PC-3 (cell line): Measurements from ENCODE around the gene TEX2. TPM values are rescaled to one million over a fixed set of nuclear protein-coding genes. Genes with fewer than 3 reads are reported as not detected.

Experiments
- ATAC-seq: fragments of 200-7000 bp; cut with Tn5 transposase; 2 replicates; pipeline ENCODE4 v1.9.1; 2020; ENCODE audit warnings: mild to moderate bottlenecking, moderate library complexity
- BruUV-seq: library from RNA; stranded (reverse); fragments of 400-500 nt; replicated peaks from 2 replicates; lab custom pipeline; 2021; lab: Mats Ljungman, UMichigan
- CTCF ChIA-PET: fragments of 300-600 bp; sonication (Branson Sonifier 250); formaldehyde crosslinking; loops from one replicate; lab custom pipeline; 2022; ENCODE audit warnings: antibody characterized with exemption; lab: Charles Lee
- POLR2A ChIA-PET: fragments of 300-600 bp; sonication (Branson Sonifier 250); formaldehyde crosslinking; loops from one replicate; lab custom pipeline; 2022; ENCODE audit warnings: antibody characterized with exemption; ENCODE audit not compliant: unreplicated experiment; lab: Charles Lee
- DNase-seq: peaks from one replicate; pipeline ENCODE4 v3.0.0-alpha.2; 2015
- H2AFZ ChIP-seq: fragments of 300-600 bp; sonication (generic); 2 replicates; pipeline ENCODE4 v1.6.0; 2016; ENCODE audit warnings: antibody characterized with exemption, low read length
- H3F3A ChIP-seq: fragments of 300-600 bp; sonication (generic); one replicate; pipeline ENCODE4 v1.6.0; 2017; ENCODE audit warnings: antibody characterized with exemption, low read length, control low read depth, mild to moderate bottlenecking; ENCODE audit not compliant: unreplicated experiment
- H3K27ac ChIP-seq: fragments of 300-600 bp; sonication (generic); 2 replicates; pipeline ENCODE4 v1.5.1; 2016; ENCODE audit warnings: mild to moderate bottlenecking, low read length
- H3K27me3 ChIP-seq: fragments of 300-600 bp; sonication (generic); 2 replicates; pipeline ENCODE4 v1.6.1; 2016; ENCODE audit warnings: low read length, mixed read lengths
- H3K36me3 ChIP-seq: fragments of 300-600 bp; sonication (generic); 2 replicates; pipeline ENCODE4 v1.6.1; 2016; ENCODE audit warnings: low read depth, mixed run types, low read length, mixed read lengths
- H3K4me1 ChIP-seq: fragments of 300-600 bp; sonication (generic); 2 replicates; pipeline ENCODE4 v1.5.1; 2016; ENCODE audit warnings: low read length; ENCODE audit not compliant: insufficient read depth
- H3K4me2 ChIP-seq: fragments of 300-600 bp; sonication (generic); 2 replicates; pipeline ENCODE4 v1.6.0; 2016; ENCODE audit warnings: low read length
- H3K4me3 ChIP-seq: fragments of 300-600 bp; sonication (generic); 2 replicates; pipeline ENCODE4 v1.5.1; 2016; ENCODE audit warnings: mild to moderate bottlenecking, low read length, mixed read lengths
- H3K79me2 ChIP-seq: fragments of 300-600 bp; sonication (generic); 2 replicates; pipeline ENCODE4 v1.6.1; 2017; ENCODE audit warnings: low read length, mixed read lengths
- H3K9ac ChIP-seq: fragments of 300-600 bp; sonication (generic); 2 replicates; pipeline ENCODE4 v1.6.0; 2016; ENCODE audit warnings: mild to moderate bottlenecking, low read length
- H3K9me2 ChIP-seq: fragments of 300-600 bp; sonication (generic); replicated peaks from 2 replicates; pipeline ENCODE4 v1.6.1; 2016; ENCODE audit warnings: mixed run types, low read length, mixed read lengths
- H3K9me3 ChIP-seq: fragments of 300-600 bp; sonication (generic); 2 replicates; pipeline ENCODE4 v1.6.1; 2016; ENCODE audit warnings: low read length, mixed read lengths
- H4K20me1 ChIP-seq: fragments of 300-600 bp; sonication (generic); 2 replicates; pipeline ENCODE4 v1.6.1; 2016; ENCODE audit warnings: low read length, mixed read lengths
- EZH2 ChIP-seq: fragments of 300-600 bp; sonication (generic); IDR thresholded peaks from one replicate; pipeline ENCODE4 v1.6.1; 2017; ENCODE audit warnings: antibody characterized with exemption, mild to moderate bottlenecking, low read length; ENCODE audit not compliant: unreplicated experiment
- EZH2phosphoT487 ChIP-seq: fragments of 300-600 bp; sonication (generic); IDR thresholded peaks from 2 replicates; pipeline ENCODE4 v1.6.1; 2018; ENCODE audit warnings: mild to moderate bottlenecking, antibody characterized with exemption, low read length, borderline replicate concordance
- intact Hi-C: fragments of 100-400 bp; cut with micrococcal nuclease; formaldehyde crosslinking; loops from 2 replicates; pipeline ENCODE4 v1.9.0; 2023
- total RNA-seq: library from RNA; depleted of rRNA; stranded (reverse); fragments of >200 nt; gene quantifications from 2 replicates; pipeline ENCODE4 v1.2.3, GENCODE V29; 2014
- TF ChIP-seq, protein P1 (sequence below): fragments of 300-600 bp; sonication (generic); conservative IDR thresholded peaks from 2 replicates; pipeline ENCODE4 v1.5.1; 2017; ENCODE audit warnings: antibody characterized with exemption, low read depth, mild to moderate bottlenecking, low read length

TEX2 gene
- total RNA-seq, 1 experiment from 2014 or later = 44.2 TPM

- no peak overlapping the region for H3K4me2 ChIP-seq
- no peaks in the 10 kb centered on the region for H3K9me3 ChIP-seq
- DNase-seq = no peak
- 0 out of 2 replicates have a peak, but pooled peaks cover 5% of the 10 kb centered on the region for H3K4me1 ChIP-seq
- no TSS peak for BruUV-seq
- H3K27me3 ChIP-seq = no peaks in the 10 kb centered on the region
- H4K20me1 ChIP-seq = no peaks in the 10 kb centered on the region
- no peak for TF ChIP-seq EZH2
- TF ChIP-seq, protein P1, sequence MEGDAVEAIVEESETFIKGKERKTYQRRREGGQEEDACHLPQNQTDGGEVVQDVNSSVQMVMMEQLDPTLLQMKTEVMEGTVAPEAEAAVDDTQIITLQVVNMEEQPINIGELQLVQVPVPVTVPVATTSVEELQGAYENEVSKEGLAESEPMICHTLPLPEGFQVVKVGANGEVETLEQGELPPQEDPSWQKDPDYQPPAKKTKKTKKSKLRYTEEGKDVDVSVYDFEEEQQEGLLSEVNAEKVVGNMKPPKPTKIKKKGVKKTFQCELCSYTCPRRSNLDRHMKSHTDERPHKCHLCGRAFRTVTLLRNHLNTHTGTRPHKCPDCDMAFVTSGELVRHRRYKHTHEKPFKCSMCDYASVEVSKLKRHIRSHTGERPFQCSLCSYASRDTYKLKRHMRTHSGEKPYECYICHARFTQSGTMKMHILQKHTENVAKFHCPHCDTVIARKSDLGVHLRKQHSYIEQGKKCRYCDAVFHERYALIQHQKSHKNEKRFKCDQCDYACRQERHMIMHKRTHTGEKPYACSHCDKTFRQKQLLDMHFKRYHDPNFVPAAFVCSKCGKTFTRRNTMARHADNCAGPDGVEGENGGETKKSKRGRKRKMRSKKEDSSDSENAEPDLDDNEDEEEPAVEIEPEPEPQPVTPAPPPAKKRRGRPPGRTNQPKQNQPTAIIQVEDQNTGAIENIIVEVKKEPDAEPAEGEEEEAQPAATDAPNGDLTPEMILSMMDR = no peak
- no peak for TF ChIP-seq EZH2phosphoT487
- H3K4me3 ChIP-seq = no peak overlapping the region
- peaks cover 97% of the 10 kb centered on the region for H3K79me2 ChIP-seq
- no peaks in the 10 kb centered on the region for H3K9me2 ChIP-seq
- H3K27ac ChIP-seq = no peak overlapping the region
- POLR2A ChIA-PET = no interaction called here
- no peaks in the 10 kb centered on the region for H3K36me3 ChIP-seq
- no peaks in the 10 kb centered on the region for H3F3A ChIP-seq
- intact Hi-C loops = no loop called here
- no peak overlapping the region for H2AFZ ChIP-seq
- ATAC-seq = no peak
- CTCF ChIA-PET = no interaction called here
- H3K9ac ChIP-seq = no peak overlapping the region
Observed at GRCh38 chr17:64253470-64253869, 9.6 kb downstream of the TEX2 start.

DNA sequence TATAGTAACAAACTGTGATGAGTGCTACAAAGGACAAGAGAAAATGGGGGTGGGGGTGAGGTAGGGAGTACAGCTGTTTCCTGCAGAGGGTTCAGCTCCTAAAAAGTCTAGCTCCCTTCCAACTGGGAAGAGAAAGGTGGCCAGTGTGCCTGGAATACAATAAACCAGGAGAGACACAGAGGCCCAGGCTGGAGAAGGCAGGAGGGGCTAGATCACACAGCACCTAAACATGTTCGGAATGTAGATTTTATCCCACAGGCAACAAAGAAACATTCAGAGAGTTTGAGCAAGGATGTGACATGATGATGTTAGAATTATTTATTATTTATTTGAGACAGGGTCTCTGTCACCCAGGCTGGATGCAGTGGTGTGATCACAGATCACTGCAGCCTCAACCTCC lies 10.2 kb downstream of the TEX2 start:
- POLR2A ChIA-PET = no interaction called here
- CTCF ChIA-PET = interaction anchor here (0.6 kb wide), 1 partner anchor 804 kb away, joined by 5 read pairs; the partner anchor contains the start of gene GNA13
- H3K36me3 ChIP-seq = no peaks in the 10 kb centered on the region
- no peaks in the 10 kb centered on the region for H3K27me3 ChIP-seq
- no TSS peak for BruUV-seq
- H3K9me2 ChIP-seq = no peaks in the 10 kb centered on the region
- H2AFZ ChIP-seq = no peak overlapping the region
- intact Hi-C loops = no loop called here
- DNase-seq (no peak), ATAC-seq (no peak)
- TF ChIP-seq EZH2phosphoT487 (no peak), EZH2 (no peak)
- TF ChIP-seq, protein P1 = no peak
- H3K4me1 ChIP-seq = 0 out of 2 replicates have a peak, but pooled peaks cover 5% of the 10 kb centered on the region
- no peaks in the 10 kb centered on the region for H3K9me3 ChIP-seq
- H3K27ac ChIP-seq = no peak overlapping the region
- H3K79me2 ChIP-seq = peaks cover 98% of the 10 kb centered on the region
- no peak overlapping the region for H3K9ac ChIP-seq
- no peaks in the 10 kb centered on the region for H3F3A ChIP-seq
- H3K4me2 ChIP-seq = no peak overlapping the region
- H3K4me3 ChIP-seq = no peak overlapping the region
- H4K20me1 ChIP-seq = no peaks in the 10 kb centered on the region

DNA sequence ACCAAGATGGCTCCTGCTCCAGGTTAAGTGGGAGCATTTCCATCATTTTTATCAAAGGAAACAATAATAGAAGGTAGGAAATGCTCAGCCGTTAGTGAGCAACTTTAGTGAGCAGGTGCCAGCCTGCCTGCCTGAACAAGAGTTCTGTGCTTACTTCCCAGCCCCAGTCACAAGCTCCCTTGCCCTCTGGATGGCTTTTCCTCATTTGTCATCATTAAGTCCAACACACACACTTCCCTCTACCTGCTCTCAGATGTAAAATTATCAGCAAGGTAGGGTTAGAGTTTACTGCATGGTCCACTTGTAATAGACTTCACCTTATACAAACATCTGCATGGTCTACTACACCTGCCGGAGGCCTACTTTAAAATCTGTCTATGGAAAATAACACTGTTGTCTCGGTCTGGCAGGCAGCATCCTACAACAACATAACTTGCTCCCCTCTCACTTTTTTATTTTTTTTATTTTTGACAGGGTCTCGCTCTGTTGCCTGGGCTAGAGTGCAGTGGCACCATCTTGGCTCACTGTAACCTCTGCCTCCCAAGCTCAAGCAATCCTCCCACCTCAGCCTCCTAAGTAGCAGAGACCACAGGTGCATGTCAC lies 12.7 kb downstream of the TEX2 start:
- CTCF ChIA-PET = no interaction called here

More for the DNA sequence above, 12.7 kb downstream of the TEX2 start:
- no peak overlapping the region for H3K4me3 ChIP-seq
- H3K4me1 ChIP-seq = peaks cover 12% of the 10 kb centered on the region
- intact Hi-C loops = no loop called here
- TF ChIP-seq EZH2 (no peak), EZH2phosphoT487 (no peak)
- TF ChIP-seq, protein P1 = no peak
- no peak for DNase-seq
- no peaks in the 10 kb centered on the region for H3K27me3 ChIP-seq
- H3K36me3 ChIP-seq = no peaks in the 10 kb centered on the region
- H4K20me1 ChIP-seq = no peaks in the 10 kb centered on the region
- no peaks in the 10 kb centered on the region for H3F3A ChIP-seq
- no peak overlapping the region for H3K27ac ChIP-seq
- no peaks in the 10 kb centered on the region for H3K9me3 ChIP-seq
- POLR2A ChIA-PET = no interaction called here
- H3K4me2 ChIP-seq = no peak overlapping the region
- BruUV-seq = no TSS peak
- ATAC-seq = no peak
- H3K9ac ChIP-seq = no peak overlapping the region
- H2AFZ ChIP-seq = no peak overlapping the region
- no peaks in the 10 kb centered on the region for H3K9me2 ChIP-seq
- peaks cover 93% of the 10 kb centered on the region for H3K79me2 ChIP-seq
